Liver (tissue), 9 donors: Measurements from ENCODE around the gene HORMAD2. TPM values are rescaled to one million over a fixed set of nuclear protein-coding genes. Genes with fewer than 3 reads are reported as not detected.

Experiments
- DNase-seq: peaks from one replicate; pipeline ENCODE4 v3.0.0-alpha.2; 2017; ENCODE audit warnings: low spot score
- H3K27ac ChIP-seq, 2 donors: one replicate each; pipeline ENCODE4 v1.7.0; 2013; ENCODE audit warnings: inconsistent platforms in 2 of 2, low read length in 2 of 2, control low read depth in 1 of 2, low read depth in 1 of 2, mild to moderate bottlenecking in 1 of 2
- H3K27me3 ChIP-seq, 4 donors: one replicate each; pipeline versions ENCODE4 v1.6.1 to v1.7.0; 2013; ENCODE audit warnings: low read length in 3 of 4, inconsistent platforms in 1 of 4, mild to moderate bottlenecking in 1 of 4, moderate library complexity in 1 of 4; ENCODE audit not compliant: control insufficient read depth in 4 of 4, insufficient read depth in 4 of 4
- H3K36me3 ChIP-seq, 4 donors: one replicate each; pipeline versions ENCODE4 v1.6.1 to v1.7.0; 2013; ENCODE audit warnings: low read length in 3 of 4, mild to moderate bottlenecking in 3 of 4, low read depth in 1 of 4, moderate library complexity in 1 of 4; ENCODE audit not compliant: control insufficient read depth in 4 of 4, insufficient read depth in 3 of 4
- H3K4me1 ChIP-seq, 4 donors: one replicate each; pipeline versions ENCODE4 v1.6.1 to v1.7.0; 2013; ENCODE audit warnings: low read length in 3 of 4, mild to moderate bottlenecking in 3 of 4, moderate library complexity in 1 of 4; ENCODE audit not compliant: control insufficient read depth in 4 of 4, insufficient read depth in 4 of 4
- H3K4me3 ChIP-seq, 3 donors: one replicate each; pipeline versions ENCODE4 v1.6.1 to v1.7.0; 2013; ENCODE audit warnings: low read length in 3 of 3, control low read depth in 1 of 3, low read depth in 1 of 3, mild to moderate bottlenecking in 1 of 3
- H3K9ac ChIP-seq, 2 donors: one replicate each; pipeline ENCODE4 v1.7.0; 2013; ENCODE audit warnings: low read length in 2 of 2, mild to moderate bottlenecking in 2 of 2, moderate library complexity in 2 of 2, control low read depth in 1 of 2, low read depth in 1 of 2
- H3K9me3 ChIP-seq, 4 donors: one replicate each; pipeline versions ENCODE4 v1.6.1 to v1.7.0; 2013; ENCODE audit warnings: low read length in 3 of 4; ENCODE audit not compliant: control insufficient read depth in 4 of 4
- CTCF ChIP-seq: fragments of 150-350 bp; IDR thresholded peaks from 2 replicates; pipeline ENCODE4 v1.5.1; 2017; ENCODE audit warnings: improper control_type of control experiment, low read depth, low read length; ENCODE audit not compliant: missing input control
- EGR1 ChIP-seq, 2 donors: IDR thresholded peaks; 2 replicates each; pipeline ENCODE4 v1.6.1; 2016 to 2018; ENCODE audit warnings: antibody characterized with exemption in 2 of 2, low read depth in 2 of 2
- FOXA2 ChIP-seq: IDR thresholded peaks from 2 replicates; pipeline ENCODE4 v1.6.1; 2016; ENCODE audit warnings: antibody characterized with exemption
- GABPA ChIP-seq, 2 donors: IDR thresholded peaks in 1 of 2; conservative IDR thresholded peaks in 1 of 2; 2 replicates each; pipeline ENCODE4 v1.6.1; 2016; ENCODE audit warnings: antibody characterized with exemption in 2 of 2, mild to moderate bottlenecking in 1 of 2, moderate library complexity in 1 of 2
- HNF4A ChIP-seq, 2 donors: conservative IDR thresholded peaks; 2 replicates each; pipeline ENCODE4 v1.6.1; 2016; ENCODE audit warnings: antibody characterized with exemption in 2 of 2, mild to moderate bottlenecking in 2 of 2
- HNF4G ChIP-seq: IDR thresholded peaks from 2 replicates; pipeline ENCODE4 v1.6.1; 2016; ENCODE audit warnings: antibody characterized with exemption
- JUND ChIP-seq, 2 donors: IDR thresholded peaks; 2 replicates each; pipeline ENCODE4 v1.6.1; 2016; ENCODE audit warnings: antibody characterized with exemption in 2 of 2
- MAX ChIP-seq: IDR thresholded peaks from 2 replicates; pipeline ENCODE4 v1.6.1; 2016; ENCODE audit warnings: antibody characterized with exemption
- NR2F2 ChIP-seq: IDR thresholded peaks from 2 replicates; pipeline ENCODE4 v1.6.1; 2016; ENCODE audit warnings: antibody characterized with exemption
- RAD21 ChIP-seq, 2 donors: IDR thresholded peaks; 2 replicates each; pipeline ENCODE4 v1.6.1; 2016; ENCODE audit warnings: antibody characterized with exemption in 2 of 2, mild to moderate bottlenecking in 2 of 2
- TAF1 ChIP-seq: conservative IDR thresholded peaks from 2 replicates; pipeline ENCODE4 v1.6.1; 2016; ENCODE audit warnings: antibody characterized with exemption, mild to moderate bottlenecking
- YY1 ChIP-seq: IDR thresholded peaks from 2 replicates; pipeline ENCODE4 v1.6.1; 2016; ENCODE audit warnings: antibody characterized with exemption, mild to moderate bottlenecking
- ZBTB33 ChIP-seq: IDR thresholded peaks from 2 replicates; pipeline ENCODE4 v1.6.1; 2016; ENCODE audit warnings: antibody characterized with exemption
- WGBS: extraction: QIAGEN DNeasy Blood & Tissue Kit; methylation state at CpG from one replicate; pipeline ENCODE4 v1.1.7; 2013; 5-methylcytosine and 5-hydroxymethylcytosine counted together
- polyA plus RNA-seq, 2 donors: library from polyadenylated mRNA; stranded (reverse) in 1 of 2; unstranded in 1 of 2; fragments of 200-250 nt in 1 of 2; fragments of >200 nt in 1 of 2; fragmentation: Nextera tagmentation in 1 of 2; extraction: Ambion mirVana in 1 of 2; gene quantifications; one replicate each; pipeline versions ENCODE4 v1.2.1 to v1.2.3, GENCODE V29; 2013 to 2015
- total RNA-seq, 2 donors: library from RNA; depleted of rRNA; stranded (reverse); fragments of >200 nt; gene quantifications; one replicate each; pipeline ENCODE4 v1.2.3, GENCODE V29; 2014
- TF ChIP-seq, protein P1 (sequence below): IDR thresholded peaks from 2 replicates; pipeline ENCODE4 v1.6.1; 2016; ENCODE audit warnings: antibody characterized with exemption, mild to moderate bottlenecking
- TF ChIP-seq, protein P2 (sequence below): IDR thresholded peaks from 2 replicates; pipeline ENCODE4 v1.6.1; 2016; ENCODE audit warnings: antibody characterized with exemption
- donor health status: healthy.
- donor health status: healthy.
- donor health status: healthy.
- donor health status: healthy.
- donor health status: healthy.

Gene HORMAD2
- total and polyA plus RNA-seq, 4 donors = 0.44 to 2.8 (median 0.47) TPM; not detected in 1

GRCh38 chr22:30113494-30113893 lies 33.2 kb downstream of the HORMAD2 start:
- H3K4me3 ChIP-seq = no peak overlapping the region
- no peaks in the 10 kb centered on the region for H3K9me3 ChIP-seq
- no peaks in the 10 kb centered on the region for H3K36me3 ChIP-seq
- H3K9ac ChIP-seq = no peak overlapping the region
- no peak for TF ChIP-seq HNF4G
- TF ChIP-seq MAX = no peak
- no peak for TF ChIP-seq EGR1 (IDR thresholded peaks at IDR 0.05; ENCODE audit: low read depth in 2 of 2)
- no peak for TF ChIP-seq ZBTB33
- TF ChIP-seq JUND (IDR thresholded peaks at IDR 0.05) = no peak
- TF ChIP-seq, protein P1, sequence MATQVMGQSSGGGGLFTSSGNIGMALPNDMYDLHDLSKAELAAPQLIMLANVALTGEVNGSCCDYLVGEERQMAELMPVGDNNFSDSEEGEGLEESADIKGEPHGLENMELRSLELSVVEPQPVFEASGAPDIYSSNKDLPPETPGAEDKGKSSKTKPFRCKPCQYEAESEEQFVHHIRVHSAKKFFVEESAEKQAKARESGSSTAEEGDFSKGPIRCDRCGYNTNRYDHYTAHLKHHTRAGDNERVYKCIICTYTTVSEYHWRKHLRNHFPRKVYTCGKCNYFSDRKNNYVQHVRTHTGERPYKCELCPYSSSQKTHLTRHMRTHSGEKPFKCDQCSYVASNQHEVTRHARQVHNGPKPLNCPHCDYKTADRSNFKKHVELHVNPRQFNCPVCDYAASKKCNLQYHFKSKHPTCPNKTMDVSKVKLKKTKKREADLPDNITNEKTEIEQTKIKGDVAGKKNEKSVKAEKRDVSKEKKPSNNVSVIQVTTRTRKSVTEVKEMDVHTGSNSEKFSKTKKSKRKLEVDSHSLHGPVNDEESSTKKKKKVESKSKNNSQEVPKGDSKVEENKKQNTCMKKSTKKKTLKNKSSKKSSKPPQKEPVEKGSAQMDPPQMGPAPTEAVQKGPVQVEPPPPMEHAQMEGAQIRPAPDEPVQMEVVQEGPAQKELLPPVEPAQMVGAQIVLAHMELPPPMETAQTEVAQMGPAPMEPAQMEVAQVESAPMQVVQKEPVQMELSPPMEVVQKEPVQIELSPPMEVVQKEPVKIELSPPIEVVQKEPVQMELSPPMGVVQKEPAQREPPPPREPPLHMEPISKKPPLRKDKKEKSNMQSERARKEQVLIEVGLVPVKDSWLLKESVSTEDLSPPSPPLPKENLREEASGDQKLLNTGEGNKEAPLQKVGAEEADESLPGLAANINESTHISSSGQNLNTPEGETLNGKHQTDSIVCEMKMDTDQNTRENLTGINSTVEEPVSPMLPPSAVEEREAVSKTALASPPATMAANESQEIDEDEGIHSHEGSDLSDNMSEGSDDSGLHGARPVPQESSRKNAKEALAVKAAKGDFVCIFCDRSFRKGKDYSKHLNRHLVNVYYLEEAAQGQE = no peak
- no peak for TF ChIP-seq RAD21 (IDR thresholded peaks at IDR 0.05)
- TF ChIP-seq YY1 = no peak
- TF ChIP-seq TAF1 = no peak
- no peak for TF ChIP-seq FOXA2
- TF ChIP-seq CTCF = no peak
- WGBS = 86% methylated on average over 1 of the region's 1 CpG
- no peaks in the 10 kb centered on the region for H3K27me3 ChIP-seq
- H3K27ac ChIP-seq = no peak overlapping the region
- no peaks in the 10 kb centered on the region for H3K4me1 ChIP-seq
- no peak for DNase-seq

GRCh38 chr22:30114361-30114760 lies 34.1 kb downstream of the HORMAD2 start:
- no peak overlapping the region for H3K9ac ChIP-seq
- TF ChIP-seq ZBTB33 (no peak), TAF1 (no peak), MAX (no peak), JUND (IDR thresholded peaks at IDR 0.05) (no peak), YY1 (no peak), FOXA2 (no peak), HNF4A (conservative IDR thresholded peaks at IDR 0.05) (no peak), HNF4G (no peak), RAD21 (IDR thresholded peaks at IDR 0.05) (no peak), NR2F2 (no peak), GABPA (IDR thresholded peaks at IDR 0.05 in 1 of 2, conservative IDR thresholded peaks at IDR 0.05 in 1 of 2) (no peak)
- TF ChIP-seq, protein P2, sequence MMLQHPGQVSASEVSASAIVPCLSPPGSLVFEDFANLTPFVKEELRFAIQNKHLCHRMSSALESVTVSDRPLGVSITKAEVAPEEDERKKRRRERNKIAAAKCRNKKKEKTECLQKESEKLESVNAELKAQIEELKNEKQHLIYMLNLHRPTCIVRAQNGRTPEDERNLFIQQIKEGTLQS = no peak
- TF ChIP-seq, protein P1 = no peak
- H3K36me3 ChIP-seq = no peaks in the 10 kb centered on the region
- H3K9me3 ChIP-seq = no peaks in the 10 kb centered on the region
- H3K4me3 ChIP-seq = no peak overlapping the region
- WGBS = 86% methylated on average over 1 of the region's 1 CpG
- no peak for DNase-seq
- no peak overlapping the region for H3K27ac ChIP-seq
- H3K4me1 ChIP-seq = no peaks in the 10 kb centered on the region
- no peaks in the 10 kb centered on the region for H3K27me3 ChIP-seq
